Suprapubic skin (tissue), 4 donors: ENCODE data around the gene CELSR3. TPM values are rescaled to one million over a fixed set of nuclear protein-coding genes. Genes with fewer than 3 reads are reported as not detected.
A peak's percentile ranks its signal among the peaks of the same experiment; 100 is the strongest.

Experiments
- DNase-seq, 2 donors: peaks; one replicate each; pipeline ENCODE4 v3.0.0-alpha.2; 2019; ENCODE audit warnings: low spot score in 2 of 2
- H3K27ac ChIP-seq: fragments of 200-600 bp; sonication (generic); one replicate; pipeline ENCODE4 v1.5.1; 2019
- H3K27me3 ChIP-seq: fragments of 200-600 bp; sonication (generic); one replicate; pipeline ENCODE4 v1.5.1; 2019
- H3K36me3 ChIP-seq: fragments of 200-600 bp; sonication (generic); one replicate; pipeline ENCODE4 v1.5.1; 2019
- H3K4me1 ChIP-seq: fragments of 200-600 bp; sonication (generic); one replicate; pipeline ENCODE4 v1.5.1; 2019
- H3K4me3 ChIP-seq: fragments of 200-600 bp; sonication (generic); one replicate; pipeline ENCODE4 v1.5.1; 2019; ENCODE audit warnings: mild to moderate bottlenecking
- H3K9me3 ChIP-seq: fragments of 200-600 bp; sonication (generic); one replicate; pipeline ENCODE4 v1.5.1; 2019
- CTCF ChIP-seq, 2 donors: fragments of 200-600 bp in 1 of 2; fragments of 450-650 bp in 1 of 2; sonication (generic) in 1 of 2; IDR thresholded peaks; one replicate each; pipeline ENCODE4 v1.5.1; 2016 to 2019; ENCODE audit warnings: antibody characterized with exemption in 2 of 2, mild to moderate bottlenecking in 1 of 2, moderate library complexity in 1 of 2
- EP300 ChIP-seq: sonication (generic); formaldehyde crosslinking; IDR thresholded peaks from one replicate; pipeline ENCODE4 v1.6.1; 2017; ENCODE audit warnings: antibody characterized with exemption
- POLR2A ChIP-seq, 2 donors: fragments of 450-650 bp; IDR thresholded peaks; one replicate each; pipeline ENCODE4 v1.6.1; 2017; ENCODE audit warnings: antibody characterized with exemption in 2 of 2, mild to moderate bottlenecking in 2 of 2, moderate library complexity in 2 of 2
- POLR2AphosphoS5 ChIP-seq, 3 donors: sonication (generic); formaldehyde crosslinking; IDR thresholded peaks; one replicate each; pipeline ENCODE4 v1.6.1; 2017; ENCODE audit warnings: antibody characterized with exemption in 3 of 3
- WGBS: methylation state at CpG from one replicate; pipeline ENCODE4 v1.1.5; 2018; 5-methylcytosine and 5-hydroxymethylcytosine counted together
- total RNA-seq, 4 donors: library from RNA; depleted of rRNA; stranded (reverse); fragments of >200 nt; gene quantifications; one replicate each; pipeline ENCODE4 v1.1.0, GENCODE V29; 2016

CELSR3 gene
- total RNA-seq, 4 donors from 2014 or later, result 1.6 to 3.2 (median 2.0) TPM

GRCh38 chr3:48612309-48612708 lies 50.4 kb downstream of the CELSR3 start:
- DNase-seq, result no peak
- Histone ChIP-seq H3K36me3 (no peaks in the 10 kb centered on the region), H3K4me3 (no peak overlapping the region), H3K27ac (no peak overlapping the region), H3K4me1 (peaks cover 19% of the 10 kb centered on the region), H3K9me3 (no peaks in the 10 kb centered on the region), H3K27me3 (no peaks in the 10 kb centered on the region)
- 57% methylated on average over 1 of the region's 1 CpG for WGBS
- TF ChIP-seq CTCF (IDR thresholded peaks at IDR 0.05) (no peak), POLR2AphosphoS5 (IDR thresholded peaks at IDR 0.05) (no peak), EP300 (no peak), POLR2A (IDR thresholded peaks at IDR 0.05) (no peak)

GRCh38 chr3:48609088-48610005 lies 53.3 kb downstream of the CELSR3 start, which contains the start of gene UQCRC1:
Gene UQCRC1, minus strand, starts transcription at chr3:48609646. Its CDS starts 26 bp downstream, at chr3:48609620.
- TF ChIP-seq EP300, result no peak
- TF ChIP-seq POLR2AphosphoS5 (IDR thresholded peaks at IDR 0.05), result peak in 2 of 3 donors; percentile 55 to 71
- peak; percentile 47 to 88 for TF ChIP-seq CTCF (IDR thresholded peaks at IDR 0.05)
- peak in 1 of 2 donors; percentile 34 for TF ChIP-seq POLR2A (IDR thresholded peaks at IDR 0.05)
- Histone ChIP-seq H3K9me3 (no peaks in the 10 kb centered on the region), H3K27ac (peak within 1 kb of the TSS; percentile 89), H3K36me3 (peaks cover 22% of the 10 kb centered on the region), H3K27me3 (no peaks in the 10 kb centered on the region), H3K4me3 (peak within 1 kb of the TSS; percentile 80), H3K4me1 (peaks cover 19% of the 10 kb centered on the region)
- DNase-seq, result peak; percentile 93 to 95
- WGBS, result 3% methylated on average over 72 of the region's 86 CpGs

- no peak for TF ChIP-seq POLR2AphosphoS5 (IDR thresholded peaks at IDR 0.05)
- no peak for TF ChIP-seq POLR2A (IDR thresholded peaks at IDR 0.05)
- H3K4me3 ChIP-seq, result no peak overlapping the region
- H3K36me3 ChIP-seq, result peaks cover 40% of the 10 kb centered on the region
- no peak for DNase-seq
- H3K27ac ChIP-seq, result no peak overlapping the region
- H3K4me1 ChIP-seq, result peaks cover 19% of the 10 kb centered on the region
- no peaks in the 10 kb centered on the region for H3K9me3 ChIP-seq
- WGBS, result 91% methylated on average over 5 of the region's 5 CpGs
- H3K27me3 ChIP-seq, result no peaks in the 10 kb centered on the region
Measured at GRCh38 chr3:48607519-48607918, 55.2 kb downstream of the CELSR3 start.

GRCh38 chr3:48601622-48601994 lies 61.1 kb downstream of the CELSR3 start:
- H3K27me3 ChIP-seq, result no peaks in the 10 kb centered on the region
- peaks cover 74% of the 10 kb centered on the region for H3K36me3 ChIP-seq
- H3K27ac ChIP-seq, result no peak overlapping the region
- TF ChIP-seq POLR2A (IDR thresholded peaks at IDR 0.05) (no peak), EP300 (no peak), POLR2AphosphoS5 (IDR thresholded peaks at IDR 0.05) (no peak), CTCF (IDR thresholded peaks at IDR 0.05) (no peak)
- no peaks in the 10 kb centered on the region for H3K9me3 ChIP-seq
- no peak overlapping the region for H3K4me3 ChIP-seq
- whole genome bisulfite sequencing, result 55% methylated on average over 2 of the region's 2 CpGs
- no peak for DNase-seq
- peaks cover 53% of the 10 kb centered on the region for H3K4me1 ChIP-seq

GRCh38 chr3:48600711-48601621 lies 61.7 kb downstream of the CELSR3 start:
- H3K4me1 ChIP-seq, result peaks cover 59% of the 10 kb centered on the region
- 93% methylated on average over 15 of the region's 19 CpGs for WGBS

More at GRCh38 chr3:48600711-48601621, 61.7 kb downstream of the CELSR3 start:
- Histone ChIP-seq H3K27me3 (no peaks in the 10 kb centered on the region), H3K9me3 (no peaks in the 10 kb centered on the region), H3K36me3 (peaks cover 68% of the 10 kb centered on the region), H3K27ac (no peak overlapping the region), H3K4me3 (no peak overlapping the region)
- no peak for DNase-seq
- TF ChIP-seq EP300 (no peak), POLR2AphosphoS5 (IDR thresholded peaks at IDR 0.05) (no peak), POLR2A (IDR thresholded peaks at IDR 0.05) (no peak), CTCF (IDR thresholded peaks at IDR 0.05) (no peak)
